DMS114 treated with DMSO at 0.1 percent for 48 hours (cell line): ENCODE data around the gene VOPP1.
"Not testable (repeated sequence)": the region's sequence is repeated elsewhere in the genome, so short reads cannot be mapped to it uniquely, and the experiment has no call there.

Source experiments
- DNase-seq: peaks from one replicate; lab custom pipeline; 2025; ENCODE audit not compliant: unreplicated experiment; lab: John Stamatoyannopoulos, UW

The VOPP1 gene, protein sequence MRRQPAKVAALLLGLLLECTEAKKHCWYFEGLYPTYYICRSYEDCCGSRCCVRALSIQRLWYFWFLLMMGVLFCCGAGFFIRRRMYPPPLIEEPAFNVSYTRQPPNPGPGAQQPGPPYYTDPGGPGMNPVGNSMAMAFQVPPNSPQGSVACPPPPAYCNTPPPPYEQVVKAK

DNA sequence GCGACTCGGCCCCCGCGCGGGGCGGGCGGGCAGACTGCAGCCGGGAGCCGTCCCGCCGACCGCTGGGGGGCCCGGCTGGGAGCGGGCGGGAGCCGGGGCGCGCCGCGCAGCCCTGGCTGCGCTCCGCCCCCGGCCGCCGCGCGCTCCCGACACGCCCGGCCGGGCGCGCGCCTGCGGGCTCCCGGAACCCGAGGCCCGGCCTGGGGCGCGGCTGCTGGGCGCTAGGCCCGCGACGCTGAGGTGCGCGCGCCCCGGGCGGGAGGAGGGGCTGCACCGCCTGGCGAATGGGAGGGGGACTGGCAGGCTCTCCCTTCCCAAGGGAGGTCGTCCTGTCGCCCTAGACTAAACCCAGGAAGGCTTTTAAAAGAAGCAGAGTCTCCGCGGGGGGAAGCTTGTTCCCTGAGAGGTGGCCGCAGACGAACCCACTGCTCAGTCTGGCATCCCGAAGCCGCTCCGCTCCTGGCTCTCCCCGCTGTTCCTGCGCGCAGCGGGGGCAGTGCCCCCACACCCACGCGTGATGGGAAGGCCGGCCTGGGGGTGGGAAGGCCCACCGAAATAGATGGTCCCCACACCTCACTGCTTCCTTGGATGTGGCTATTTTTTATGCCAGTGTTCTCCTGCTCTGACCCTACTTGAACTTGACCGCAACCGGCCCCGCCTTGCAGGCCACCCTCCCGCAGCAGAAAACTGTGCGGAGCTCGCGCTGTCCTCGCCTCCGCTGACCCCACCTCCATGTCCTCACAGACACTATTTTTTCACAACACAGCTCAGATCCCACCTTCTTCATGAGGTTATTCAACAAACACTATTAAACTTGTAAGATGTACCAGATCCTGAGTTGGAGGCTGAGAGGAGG lies at the start of gene VOPP1:
Gene VOPP1, minus strand, starts transcription at position 125 of the 856 bp plus-strand sequence. CDS start 178 bp downstream, outside the sequence.
- peak; percentile 38 for DNase-seq

DNA sequence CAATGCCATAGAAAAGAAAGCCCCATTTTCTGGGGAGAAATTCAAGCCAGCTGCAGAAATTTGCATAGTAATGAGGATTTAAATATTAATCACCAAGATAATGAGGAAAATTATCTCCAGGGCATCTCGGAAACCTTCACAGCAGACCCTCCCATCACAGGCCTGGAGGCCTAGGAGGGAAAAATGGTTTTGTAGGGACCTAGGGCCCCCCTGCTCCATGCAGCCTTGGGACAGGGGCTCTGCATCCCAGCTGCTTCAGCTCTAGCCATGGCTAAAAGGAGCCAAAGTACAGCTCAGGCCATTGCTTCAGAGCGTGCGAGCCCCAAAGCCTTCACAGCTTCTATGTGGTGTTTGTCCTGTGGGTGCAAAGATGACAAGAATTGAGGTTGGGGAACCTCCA lies 46.6 kb upstream of the VOPP1 start:
- DNase-seq = no peak

DNA sequence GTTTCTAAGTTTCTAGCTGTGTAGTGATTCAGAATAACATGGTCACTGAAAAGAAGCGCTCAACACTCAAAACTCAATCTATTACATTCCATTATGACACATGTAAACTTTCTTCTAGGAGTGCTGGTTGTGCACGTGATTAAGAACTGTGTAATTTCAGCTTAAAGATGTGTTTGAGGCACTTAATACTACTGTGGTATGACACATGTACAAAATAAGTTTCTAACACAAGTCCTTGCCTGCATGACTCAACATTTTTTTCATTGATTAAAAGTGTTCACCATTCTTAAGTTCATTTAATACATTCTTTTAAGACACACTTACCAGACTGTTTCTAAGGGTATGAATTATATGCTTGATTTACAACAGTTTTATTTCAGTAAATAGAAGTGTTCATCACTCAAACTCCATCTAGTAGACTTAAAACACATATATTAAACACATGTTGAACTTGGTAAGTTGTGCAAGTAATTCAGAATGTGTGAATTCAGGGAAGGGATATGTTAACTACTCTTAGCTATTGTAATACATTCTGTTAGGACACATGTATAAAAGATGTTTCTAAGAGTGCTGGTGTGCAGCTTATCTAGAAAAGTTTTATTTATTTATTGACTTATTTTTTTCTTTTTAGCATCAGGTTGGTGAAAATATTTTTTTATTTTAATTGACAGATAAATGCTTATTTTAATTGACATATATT lies 42.2 kb upstream of the VOPP1 start:
- not testable (repeated sequence) for DNase-seq

DNA sequence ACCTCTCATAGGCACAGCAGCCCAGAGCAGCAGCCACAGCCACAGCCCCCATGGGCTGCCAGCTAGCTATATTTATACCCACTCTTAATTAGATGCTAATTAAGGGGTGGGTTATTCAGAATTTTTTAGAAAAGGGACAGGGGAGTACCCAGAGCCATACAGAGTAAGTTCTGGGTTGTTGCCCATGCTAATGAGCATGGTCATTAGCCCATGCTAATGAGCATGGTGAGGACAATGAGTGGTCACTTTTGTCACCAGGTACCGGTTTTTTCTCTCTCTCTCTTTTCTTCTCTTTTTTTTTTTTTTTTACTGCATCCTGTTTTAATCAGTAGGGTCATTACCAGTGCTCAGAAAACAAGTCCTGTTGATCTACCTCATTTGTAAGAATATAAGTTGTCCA lies 37.4 kb upstream of the VOPP1 start:
- DNase-seq = not testable (repeated sequence)

DNA sequence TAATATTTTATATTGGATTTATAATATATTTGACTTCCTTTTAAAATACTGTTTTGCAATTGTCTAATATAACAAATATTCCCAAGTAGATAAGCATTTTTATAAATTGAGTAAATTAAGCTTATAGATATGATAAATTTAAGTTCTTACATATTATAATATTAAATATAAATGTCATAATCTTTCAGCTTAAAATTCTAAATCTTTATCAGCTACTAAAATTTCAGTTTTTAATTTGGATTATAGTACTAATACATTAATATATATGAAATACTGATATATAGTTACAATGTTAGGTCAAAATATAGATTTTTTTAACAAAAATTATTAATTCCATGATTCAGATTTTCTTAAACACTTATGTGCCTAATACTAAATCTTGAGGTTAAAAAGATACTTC lies 33.4 kb upstream of the VOPP1 start:
- DNase-seq = not testable (repeated sequence)

DNA sequence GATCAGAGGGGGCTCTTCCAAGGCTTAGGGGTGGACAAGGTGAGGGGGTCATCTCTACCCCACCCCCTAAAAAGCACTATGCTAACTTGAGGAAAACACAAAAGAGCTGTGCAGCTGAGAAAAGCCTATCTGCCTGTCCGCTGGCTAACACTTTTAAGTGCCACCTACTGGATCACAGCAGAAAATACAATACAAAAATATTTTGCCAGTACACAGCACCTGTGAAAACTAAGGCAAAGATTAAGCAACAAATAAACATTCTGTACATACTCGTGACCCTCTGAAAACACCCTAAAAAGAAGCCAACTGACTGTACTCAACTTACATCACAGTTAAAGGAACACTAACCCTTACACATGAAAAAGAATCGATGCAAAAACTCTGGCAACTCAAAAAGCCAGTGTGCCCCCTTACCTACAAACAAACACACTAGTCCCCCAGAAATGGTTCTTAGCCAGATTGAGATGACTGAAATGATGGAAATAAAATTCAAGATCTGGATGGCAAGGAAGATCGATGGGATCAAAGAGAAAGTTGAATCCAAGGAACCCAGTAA lies 25.7 kb upstream of the VOPP1 start:
- not testable (repeated sequence) for DNase-seq

DNA sequence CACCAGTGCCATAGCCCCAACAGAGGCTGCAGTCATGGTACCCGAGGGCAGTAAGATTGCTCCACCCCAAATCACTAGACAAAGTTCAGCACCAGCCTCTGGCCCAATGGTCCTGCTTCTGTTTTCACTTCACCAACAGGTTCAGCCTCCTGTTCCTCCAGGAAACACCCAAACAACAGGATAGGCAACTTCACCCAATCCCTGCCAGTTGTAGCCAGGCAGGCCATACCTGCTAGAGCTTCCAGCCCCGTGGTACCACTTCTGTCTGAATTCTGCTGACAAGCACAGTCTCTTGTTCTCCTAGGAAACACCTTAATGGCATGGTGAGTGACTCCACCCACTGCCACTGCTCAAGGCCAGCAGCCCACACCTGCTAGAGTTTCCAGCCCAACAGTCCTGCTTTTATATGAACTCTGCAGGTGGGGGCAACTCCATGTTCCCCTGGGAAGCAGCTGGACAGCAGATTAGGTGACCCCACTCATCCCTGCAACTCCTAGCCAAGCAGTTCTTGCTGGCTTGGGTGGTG lies 25.0 kb upstream of the VOPP1 start:
- DNase-seq = not testable (repeated sequence)

DNA sequence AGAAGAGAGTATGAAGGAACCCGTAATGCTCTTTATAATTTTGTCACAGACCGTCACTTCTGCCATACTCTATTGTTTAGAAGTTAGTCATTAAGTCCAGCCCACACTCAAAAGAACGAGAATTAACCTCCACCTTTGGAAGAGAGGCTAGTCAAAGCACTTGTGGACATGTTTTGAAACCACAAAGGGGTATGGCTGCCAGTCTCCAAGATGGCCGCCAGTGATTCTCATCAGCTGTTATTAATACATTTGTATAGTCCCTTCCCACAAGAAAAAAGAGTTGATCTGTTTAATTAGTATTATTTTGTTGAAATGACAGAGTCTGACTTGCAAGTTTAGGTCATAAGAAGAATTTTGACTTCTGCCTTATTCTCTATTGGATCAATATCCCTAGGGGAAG lies 23.2 kb upstream of the VOPP1 start:
- no peak for DNase-seq

DNA sequence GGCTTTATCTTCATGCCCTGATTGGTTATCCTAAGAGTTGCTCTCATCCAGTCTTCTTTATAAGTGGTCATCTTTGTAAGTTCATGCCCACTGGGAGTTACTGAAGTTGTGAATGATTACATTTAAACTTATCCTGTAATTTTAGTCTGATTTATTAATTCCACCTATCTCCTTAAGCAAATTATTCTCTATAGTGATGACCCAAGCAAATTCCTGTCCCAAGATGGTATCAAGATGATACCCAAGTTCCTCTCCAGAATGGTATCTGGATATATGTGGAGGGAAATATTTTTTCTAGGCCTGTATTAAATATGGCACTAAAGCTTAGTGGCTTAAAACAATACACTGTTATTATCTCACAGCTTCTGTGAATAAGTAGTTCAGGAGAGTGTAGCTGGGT lies 22.6 kb upstream of the VOPP1 start:
- DNase-seq = no peak

DNA sequence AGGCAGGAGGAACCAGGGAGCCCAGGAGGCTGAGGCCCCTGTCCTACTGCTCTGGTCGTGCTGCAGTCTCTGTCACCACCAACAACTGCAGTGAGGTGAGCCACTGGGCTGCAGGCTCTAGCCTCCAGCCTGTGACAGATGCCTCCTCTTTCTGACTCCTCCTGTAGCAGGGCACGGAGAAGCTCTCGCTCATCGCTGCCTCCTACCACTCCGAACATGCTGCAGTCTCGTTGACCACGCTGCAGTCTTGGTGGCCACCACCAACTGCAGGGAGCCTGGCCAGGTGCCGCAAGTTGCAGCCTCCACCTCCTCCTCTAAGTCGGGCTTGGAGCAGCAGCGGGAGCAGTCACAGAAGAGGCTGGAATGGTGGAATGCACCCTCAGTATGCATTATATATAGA lies 22.1 kb upstream of the VOPP1 start:
- DNase-seq = no peak

DNA sequence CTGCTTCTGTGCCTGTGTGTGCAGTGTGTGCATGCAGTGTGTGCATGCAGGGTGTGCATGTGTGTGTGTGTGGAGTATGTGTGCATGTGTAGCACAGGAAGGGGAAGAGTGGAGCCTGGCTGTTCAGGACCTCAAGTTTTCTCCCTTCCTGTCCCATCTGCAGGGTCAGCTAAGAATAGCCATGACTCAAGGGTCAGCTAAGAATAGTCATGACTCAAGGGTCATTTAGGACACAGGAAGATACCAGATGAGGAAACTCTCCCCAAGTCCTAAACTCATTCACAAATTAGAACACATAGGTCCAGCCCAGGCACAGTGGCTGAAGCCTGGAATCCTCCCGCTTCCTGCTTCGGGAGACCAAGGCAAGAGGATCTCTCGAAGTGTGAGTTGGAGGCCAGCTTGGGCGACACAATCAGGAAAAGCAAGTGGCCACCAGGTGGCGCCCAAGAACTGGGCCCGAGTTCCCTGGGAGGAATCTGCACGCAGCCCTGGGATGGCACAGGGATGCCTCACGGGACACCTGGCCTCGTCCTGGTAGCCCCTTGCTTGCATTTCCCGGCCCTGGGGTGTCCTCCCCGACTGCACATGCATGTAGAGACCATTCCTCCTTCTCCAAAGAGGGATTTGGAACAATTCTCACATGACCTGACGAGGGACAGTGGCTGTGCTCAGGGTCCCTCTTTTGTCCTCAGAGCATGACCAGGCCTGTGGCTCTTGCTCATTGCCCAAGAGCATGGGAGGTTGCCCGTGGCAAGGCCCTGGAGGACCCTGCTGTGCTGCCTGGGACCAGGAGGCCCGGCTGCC lies 21.4 kb upstream of the VOPP1 start:
- DNase-seq = no peak

DNA sequence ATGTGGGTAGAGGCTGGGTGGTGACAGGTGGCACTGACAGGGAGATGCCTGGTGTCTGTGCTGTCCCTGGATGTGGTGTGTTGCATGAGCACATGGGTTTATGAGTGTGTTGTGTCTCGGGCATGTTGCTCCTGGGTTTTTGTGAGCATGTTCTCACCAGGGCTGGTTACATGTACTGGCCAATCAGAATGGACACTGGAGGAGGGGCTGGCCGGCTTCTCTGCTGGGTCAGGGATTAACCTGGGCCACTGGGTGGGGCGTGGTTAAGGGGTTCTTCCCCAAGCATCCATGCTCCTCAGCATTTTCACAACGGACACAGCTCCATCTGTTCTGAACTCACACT lies 20.8 kb upstream of the VOPP1 start:
- no peak for DNase-seq

DNA sequence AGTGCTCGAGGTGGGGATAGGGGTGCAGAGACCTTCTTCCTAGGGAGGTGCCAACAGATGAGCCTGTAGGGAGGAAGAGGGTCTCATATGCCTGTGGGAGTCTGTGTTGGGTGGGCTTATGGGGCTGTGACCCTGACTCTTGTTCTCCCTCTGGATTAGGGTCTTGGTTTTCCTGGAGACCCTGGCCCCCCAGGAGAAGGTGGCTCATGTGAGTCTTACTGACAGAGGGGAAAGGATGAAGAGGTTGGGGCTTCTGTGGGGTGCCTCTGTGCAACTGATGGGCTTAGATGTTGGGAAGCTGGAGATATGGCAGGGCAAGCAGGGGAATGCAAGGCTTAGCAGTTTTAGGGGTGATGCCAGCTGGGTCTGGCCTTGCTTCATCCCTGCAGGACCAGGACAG lies 20.2 kb upstream of the VOPP1 start:
- no peak for DNase-seq

DNA sequence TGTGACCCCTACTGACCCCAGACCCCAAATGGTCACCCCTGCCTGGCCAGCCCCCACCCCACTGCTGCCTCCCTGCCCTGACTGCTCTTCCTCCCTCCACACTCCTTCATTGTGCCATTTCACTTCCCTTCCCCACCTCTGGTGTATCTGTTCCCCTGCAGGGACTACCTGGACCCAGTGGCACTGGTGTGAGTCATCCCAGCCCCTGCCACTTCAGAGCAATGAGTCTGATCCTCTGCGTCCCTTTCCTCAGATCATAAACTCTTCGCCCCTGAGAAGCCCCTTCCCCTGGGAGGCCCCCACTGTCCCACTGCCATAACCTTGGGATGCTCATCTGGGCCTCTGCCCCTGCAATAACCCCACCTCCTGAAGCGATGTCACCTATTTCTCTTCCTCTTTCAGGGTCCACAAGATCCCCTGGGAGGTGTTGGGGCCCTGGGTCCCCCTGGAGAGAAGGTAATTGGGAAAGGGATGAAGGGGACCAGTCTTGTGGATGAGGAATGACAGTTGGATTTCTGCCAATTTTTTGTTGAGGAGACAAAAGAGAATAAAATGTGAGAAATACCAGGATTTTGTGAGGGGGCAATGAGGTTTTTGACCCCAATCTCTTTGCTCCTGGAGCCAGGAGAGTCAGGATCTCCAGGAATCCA lies 19.1 kb upstream of the VOPP1 start:
- no peak for DNase-seq

DNA sequence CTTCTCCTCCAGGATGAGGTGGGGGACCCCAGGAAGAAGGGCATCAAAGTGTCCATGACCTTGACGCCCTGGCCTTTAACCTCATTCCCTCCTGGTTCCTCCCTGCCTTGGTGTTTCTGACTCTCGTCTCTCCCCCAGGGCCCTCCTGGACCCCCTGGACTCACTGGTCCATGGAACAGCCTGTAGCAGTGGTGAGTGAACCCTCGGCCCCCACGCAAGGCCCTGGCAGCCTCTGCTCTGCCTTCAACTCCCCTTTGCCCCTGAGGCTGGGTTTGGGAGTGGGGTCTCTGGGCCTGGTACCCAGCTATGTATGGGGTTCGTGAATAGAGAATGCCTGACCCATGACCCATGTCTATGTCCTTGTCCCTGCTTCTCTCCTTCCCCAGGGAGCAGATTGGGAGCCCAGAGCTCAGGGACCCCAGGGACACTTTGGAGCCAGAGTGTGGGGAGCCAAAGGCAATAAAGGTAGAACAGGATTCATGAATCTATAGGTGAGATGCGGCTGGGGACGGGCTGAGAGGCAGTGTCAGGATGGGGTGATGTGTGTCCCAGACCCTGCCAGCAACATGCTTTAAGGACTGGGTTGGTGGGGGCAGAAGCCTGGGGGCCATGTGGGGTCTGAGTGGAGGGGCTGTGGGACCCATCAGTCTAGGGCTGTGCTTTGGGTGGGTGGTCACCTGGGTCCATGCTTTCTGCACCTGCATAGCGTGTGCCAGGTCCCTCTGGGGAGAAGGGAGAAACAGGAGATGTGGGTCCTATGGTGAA lies 18.4 kb upstream of the VOPP1 start:
- DNase-seq = no peak

DNA sequence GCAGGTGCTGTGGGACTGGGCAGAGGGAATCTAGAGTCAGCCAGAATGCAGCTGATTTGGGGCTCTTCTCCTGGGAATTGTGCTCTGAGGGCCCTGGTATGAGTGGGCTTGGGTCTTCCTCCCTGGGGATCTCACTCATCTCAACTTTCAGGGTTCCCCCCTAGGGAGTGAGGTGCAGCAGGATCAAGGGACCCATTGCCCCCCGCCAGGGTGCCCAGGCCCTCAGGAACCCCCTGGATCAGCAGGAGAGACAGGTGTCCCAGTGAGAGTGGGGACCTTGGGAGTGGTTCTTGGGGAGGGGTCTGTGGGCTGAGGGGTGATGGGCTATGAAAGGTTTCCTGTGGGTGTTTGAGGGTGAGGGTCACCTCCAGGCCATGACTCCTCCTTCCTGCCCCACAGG lies 17.6 kb upstream of the VOPP1 start:
- DNase-seq = no peak

DNA sequence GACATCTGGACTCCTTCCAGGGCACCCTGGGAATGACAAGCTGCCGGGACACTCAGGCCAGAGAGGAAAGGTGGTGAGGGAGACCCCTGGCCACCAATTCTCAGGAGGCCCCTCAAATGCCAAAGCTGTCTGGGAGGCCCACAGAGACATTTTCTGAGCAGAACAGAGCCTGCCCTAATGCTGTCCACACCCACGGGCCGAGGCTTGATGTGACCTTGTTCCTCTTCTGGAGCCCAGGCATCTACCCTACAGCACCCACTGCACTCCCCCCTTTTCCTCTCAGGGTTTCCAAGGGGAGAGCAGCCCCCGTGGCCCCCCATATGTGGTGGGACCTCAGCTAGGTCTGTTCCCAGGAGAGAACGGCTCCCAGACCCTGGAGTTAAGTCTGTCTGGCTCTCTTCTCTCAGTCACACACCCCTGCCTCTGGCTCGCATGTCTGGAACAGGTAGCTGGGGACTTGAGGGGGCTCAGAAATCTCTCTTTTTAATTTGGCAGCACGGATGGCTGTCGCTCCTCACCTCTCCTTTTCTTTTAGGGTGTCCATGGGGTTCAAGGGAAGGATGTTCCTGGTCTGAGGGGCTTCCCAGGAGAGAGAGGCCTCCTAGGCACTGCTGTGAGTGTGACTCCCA lies 16.8 kb upstream of the VOPP1 start:
- no peak for DNase-seq

DNA sequence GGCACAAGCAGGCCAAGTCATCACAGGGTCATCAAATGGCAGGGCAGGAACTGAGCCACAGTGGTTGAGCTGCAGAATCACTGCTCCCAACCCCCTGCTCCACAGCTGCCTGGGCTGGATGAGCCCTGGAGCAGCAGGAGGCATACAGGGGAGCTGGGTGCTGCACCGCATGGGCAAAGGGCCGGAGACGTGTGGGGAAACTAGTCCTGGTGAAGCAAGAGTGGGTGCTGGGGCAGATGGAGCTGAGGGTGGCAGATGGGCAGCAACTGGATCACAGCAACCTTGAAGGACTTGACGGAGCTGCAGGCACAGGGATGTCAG lies 16.0 kb upstream of the VOPP1 start:
- DNase-seq = no peak

DNA sequence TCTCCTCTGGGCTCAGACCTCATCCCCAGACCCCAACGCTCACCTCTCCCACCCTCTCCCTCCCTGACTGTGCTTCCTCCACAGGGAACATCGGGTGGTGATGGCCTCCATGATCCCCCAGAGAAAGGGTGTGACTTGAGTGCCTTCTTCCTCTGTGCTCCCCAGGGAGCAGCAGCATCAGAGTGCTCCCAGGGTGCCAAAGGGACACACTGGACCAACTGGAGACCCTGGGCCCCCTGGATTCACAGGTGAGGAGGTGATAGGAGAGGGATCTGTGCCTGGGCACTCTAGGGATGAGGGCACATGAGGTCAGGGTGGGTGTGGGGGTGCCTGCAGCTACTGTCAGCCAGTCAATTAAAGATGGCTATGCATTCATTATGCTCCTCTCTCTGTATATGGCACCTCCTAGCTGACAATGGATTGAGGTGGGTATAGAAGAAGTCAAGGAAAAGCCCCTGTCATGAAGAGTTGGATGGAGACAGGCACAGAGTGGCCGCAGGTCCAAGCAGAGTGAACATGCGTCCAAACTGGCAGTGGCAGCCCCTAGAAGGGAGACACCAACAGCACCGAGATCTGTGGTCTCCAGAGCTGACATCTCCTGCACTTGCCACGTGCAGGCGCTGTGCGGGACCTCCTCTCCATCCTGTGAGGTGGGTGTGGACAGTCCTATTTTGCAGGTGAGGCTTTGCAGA lies 15.5 kb upstream of the VOPP1 start:
- no peak for DNase-seq
